ENCODE measurements around the gene KLHDC10. TPM values are rescaled to one million over a fixed set of nuclear protein-coding genes. Genes with fewer than 3 reads are reported as not detected.
A peak's percentile ranks its signal among the peaks of the same experiment; 100 is the strongest.
"Not testable (repeated sequence)": the region's sequence is repeated elsewhere in the genome, so short reads cannot be mapped to it uniquely, and the experiment has no call there.

The KLHDC10 gene
- total and polyA plus RNA-seq, 2 donors, result 16.5 to 51.7 TPM

DNA sequence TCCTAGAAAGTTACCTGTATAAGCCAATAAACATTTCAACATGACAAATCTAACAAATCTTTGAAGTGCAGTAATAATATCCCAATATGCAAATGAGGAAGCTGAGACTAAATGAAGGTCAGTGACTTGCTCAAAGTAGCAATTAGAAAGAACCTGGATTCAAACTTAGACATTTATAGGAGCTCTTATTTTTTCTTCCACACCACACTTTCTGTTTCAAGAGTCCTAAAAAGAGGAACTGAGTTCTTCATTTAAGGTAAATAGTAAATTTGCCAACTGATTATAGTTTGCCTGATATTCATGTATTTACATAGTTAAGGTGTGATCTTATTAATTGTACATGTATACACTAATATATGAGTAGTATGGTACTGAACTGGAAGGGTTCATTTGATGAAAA is 44.0 kb downstream of the KLHDC10 start:
- H3K36me3 ChIP-seq (ENCODE audit: insufficient read depth), result no peaks in the 10 kb centered on the region
- no peak for DNase-seq (ENCODE audit: extremely low spot score)
- H3K27ac ChIP-seq (ENCODE audit: low read depth), result no peak overlapping the region
- H3K4me1 ChIP-seq (ENCODE audit: insufficient read depth), result no peaks in the 10 kb centered on the region
- H3K4me3 ChIP-seq (ENCODE audit: low read depth, low read length), result no peak overlapping the region

DNA sequence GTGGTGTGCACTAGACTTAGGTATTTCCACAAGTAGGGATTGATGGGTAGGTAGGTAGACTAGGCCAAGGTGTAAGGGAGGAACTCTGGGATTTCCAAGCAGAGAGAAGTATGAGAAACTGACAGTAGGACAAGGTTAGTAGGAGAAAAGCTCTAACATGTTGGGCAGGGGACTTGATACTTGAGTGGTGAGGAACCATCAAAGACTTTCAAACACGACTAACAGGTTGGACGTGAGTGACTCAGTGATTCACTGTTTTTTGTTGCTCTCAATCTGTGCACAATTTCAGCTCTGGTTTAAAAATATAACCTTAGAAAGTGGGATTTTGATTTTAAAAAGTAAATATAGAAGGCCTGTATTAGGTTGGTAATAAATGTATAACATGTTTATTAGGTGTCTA is 44.4 kb downstream of the KLHDC10 start:
- Histone ChIP-seq H3K4me3 (ENCODE audit: low read depth, low read length) (no peak overlapping the region), H3K4me1 (ENCODE audit: insufficient read depth) (no peaks in the 10 kb centered on the region), H3K27ac (ENCODE audit: low read depth) (no peak overlapping the region), H3K36me3 (ENCODE audit: insufficient read depth) (no peaks in the 10 kb centered on the region)
- 87% methylated on average over 2 of the region's 2 CpGs for WGBS
- no peak for DNase-seq (ENCODE audit: extremely low spot score)

- Histone ChIP-seq H3K36me3 (ENCODE audit: insufficient read depth) (peaks cover 3% of the 10 kb centered on the region), H3K4me1 (ENCODE audit: insufficient read depth) (no peaks in the 10 kb centered on the region), H3K27ac (ENCODE audit: low read depth) (no peak overlapping the region), H3K4me3 (ENCODE audit: low read depth, low read length) (no peak overlapping the region)
- 93% methylated on average over 5 of the region's 5 CpGs for whole genome bisulfite sequencing
- DNase-seq (ENCODE audit: extremely low spot score), result no peak
Observed at GRCh38 chr7:130118294-130118693, 48.0 kb downstream of the KLHDC10 start.

- 98% methylated on average over 4 of the region's 4 CpGs for WGBS
- no peak overlapping the region for H3K4me3 ChIP-seq (ENCODE audit: low read depth, low read length)
- H3K36me3 ChIP-seq (ENCODE audit: insufficient read depth), result peaks cover 3% of the 10 kb centered on the region
Observed at GRCh38 chr7:130118801-130119200, 48.5 kb downstream of the KLHDC10 start.

DNA sequence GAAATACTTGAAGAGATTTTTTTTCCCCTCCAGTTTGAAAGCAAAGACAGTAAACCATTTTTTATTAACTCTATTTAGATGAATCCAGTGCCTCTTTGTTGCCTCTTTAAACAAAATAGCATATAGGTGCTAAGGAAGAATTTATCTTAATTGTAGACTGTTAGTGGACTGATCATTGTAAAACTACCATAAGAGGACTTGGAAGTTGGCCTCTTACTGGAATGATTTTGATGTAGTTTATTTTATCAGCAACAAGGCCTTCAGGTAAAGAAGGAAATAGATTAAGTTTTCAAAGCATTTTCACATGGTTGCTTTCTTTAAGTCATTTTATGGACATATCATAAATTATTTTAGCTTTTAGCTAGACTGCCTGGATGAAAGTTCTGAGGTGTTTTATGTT is 53.2 kb downstream of the KLHDC10 start:
- DNase-seq (ENCODE audit: extremely low spot score), result no peak
- Histone ChIP-seq H3K4me3 (ENCODE audit: low read depth, low read length) (no peak overlapping the region), H3K27ac (ENCODE audit: low read depth) (no peak overlapping the region), H3K36me3 (ENCODE audit: insufficient read depth) (peaks cover 6% of the 10 kb centered on the region), H3K4me1 (ENCODE audit: insufficient read depth) (no peaks in the 10 kb centered on the region)

More at GRCh38 chr7:130118801-130119200, 48.5 kb downstream of the KLHDC10 start:
- Histone ChIP-seq H3K4me1 (ENCODE audit: insufficient read depth) (no peaks in the 10 kb centered on the region), H3K27ac (ENCODE audit: low read depth) (no peak overlapping the region)
- DNase-seq (ENCODE audit: extremely low spot score), result no peak

DNA sequence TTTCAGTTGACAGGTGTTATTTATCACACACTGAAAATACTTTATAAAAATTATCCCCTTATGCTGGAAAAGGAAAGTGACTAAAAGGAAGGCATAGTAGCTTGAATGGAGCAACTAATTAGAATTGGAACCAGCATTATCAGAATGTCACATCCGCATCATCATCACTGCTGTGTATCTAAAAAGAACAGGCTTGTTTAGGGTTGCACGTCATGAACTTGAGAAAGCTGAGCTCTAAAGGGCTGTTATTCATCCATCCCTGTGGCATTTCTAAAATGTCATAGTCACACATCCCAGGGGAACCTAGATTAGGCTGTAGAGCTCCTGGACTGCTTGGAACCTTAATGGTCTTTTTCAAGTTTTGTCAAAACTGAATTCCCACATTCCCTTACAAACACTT is 54.4 kb downstream of the KLHDC10 start:
- WGBS, result 95% methylated on average over 2 of the region's 2 CpGs
- Histone ChIP-seq H3K4me1 (ENCODE audit: insufficient read depth) (no peaks in the 10 kb centered on the region), H3K27ac (ENCODE audit: low read depth) (no peak overlapping the region), H3K4me3 (ENCODE audit: low read depth, low read length) (no peak overlapping the region), H3K36me3 (ENCODE audit: insufficient read depth) (peaks cover 6% of the 10 kb centered on the region)
- no peak for DNase-seq (ENCODE audit: extremely low spot score)

DNA sequence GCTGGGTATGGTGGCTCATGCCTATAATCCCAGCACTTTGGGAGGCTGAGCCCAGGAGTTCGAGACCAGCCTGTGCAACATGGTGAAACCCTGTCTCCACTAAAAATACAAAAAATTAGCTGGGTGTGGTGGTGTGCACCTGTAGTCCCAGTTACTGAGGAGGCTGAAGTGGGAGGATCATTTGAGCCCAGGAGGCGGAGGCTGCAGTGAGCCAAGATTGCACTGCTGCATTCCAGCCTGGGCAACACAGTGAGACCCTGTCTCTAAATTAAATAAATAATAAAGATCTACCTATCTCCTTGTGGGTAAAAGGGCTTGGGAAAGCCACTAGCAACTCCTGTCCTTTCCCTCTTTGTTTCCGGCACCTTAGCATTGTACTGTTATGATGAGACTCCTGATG is 56.5 kb downstream of the KLHDC10 start:
- not testable (repeated sequence) for H3K27ac ChIP-seq (ENCODE audit: low read depth); H3K4me1 ChIP-seq (ENCODE audit: insufficient read depth); H3K36me3 ChIP-seq (ENCODE audit: insufficient read depth); DNase-seq (ENCODE audit: extremely low spot score); H3K4me3 ChIP-seq (ENCODE audit: low read depth, low read length)
- WGBS, result 98% methylated on average over 3 of the region's 3 CpGs

DNA sequence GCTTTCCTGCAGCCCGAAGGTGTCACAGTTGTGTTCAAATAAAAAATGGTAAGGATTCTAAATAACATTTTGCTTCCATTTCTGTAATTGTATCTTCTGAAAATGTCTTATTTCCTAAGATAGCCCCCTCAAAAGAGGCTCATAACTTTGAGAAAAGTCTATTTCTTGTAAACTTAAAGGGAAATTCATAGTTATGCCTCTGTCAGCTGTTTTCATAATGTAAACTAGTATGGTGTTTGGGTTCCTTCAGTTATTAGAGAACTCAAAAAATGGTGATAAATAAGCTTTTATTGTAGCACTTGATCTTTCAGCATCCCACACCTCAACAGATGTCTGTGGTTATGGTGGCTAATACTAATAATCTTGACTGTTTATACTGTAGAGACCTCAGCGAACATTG is 57.1 kb downstream of the KLHDC10 start:
- 30% methylated on average over 2 of the region's 2 CpGs for WGBS
- Histone ChIP-seq H3K36me3 (ENCODE audit: insufficient read depth) (peaks cover 6% of the 10 kb centered on the region), H3K27ac (ENCODE audit: low read depth) (no peak overlapping the region), H3K4me3 (ENCODE audit: low read depth, low read length) (no peak overlapping the region), H3K4me1 (ENCODE audit: insufficient read depth) (no peaks in the 10 kb centered on the region)
- DNase-seq (ENCODE audit: extremely low spot score), result no peak

GRCh38 chr7:130127821-130128317 is 57.5 kb downstream of the KLHDC10 start:
- no peak overlapping the region for H3K4me3 ChIP-seq (ENCODE audit: low read depth, low read length)
- H3K4me1 ChIP-seq (ENCODE audit: insufficient read depth), result no peaks in the 10 kb centered on the region
- peak; percentile 86 for DNase-seq (ENCODE audit: extremely low spot score)
- H3K36me3 ChIP-seq (ENCODE audit: insufficient read depth), result peaks cover 3% of the 10 kb centered on the region
- no peak overlapping the region for H3K27ac ChIP-seq (ENCODE audit: low read depth)
- WGBS, result 16% methylated on average over 1 of the region's 1 CpG

DNA sequence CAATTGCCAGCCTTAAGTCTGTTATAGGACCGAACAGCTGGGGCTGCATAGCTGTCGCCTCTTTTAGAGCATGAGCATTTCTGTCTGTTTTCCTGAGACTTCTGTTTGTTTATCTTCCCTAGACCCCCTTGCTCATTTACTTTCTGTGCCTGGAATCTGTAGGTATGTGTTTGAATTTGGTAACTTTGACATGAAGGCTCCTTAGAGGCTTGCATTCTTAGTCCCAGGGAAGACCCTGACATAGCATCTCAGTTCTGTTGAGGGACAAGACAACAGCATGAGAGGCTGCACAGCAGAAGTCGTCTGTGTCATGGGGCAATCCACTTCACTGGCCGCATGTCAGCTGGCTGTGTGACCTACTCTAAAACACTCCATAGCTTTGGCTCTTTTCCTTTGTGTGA is 58.7 kb downstream of the KLHDC10 start:
- Histone ChIP-seq H3K36me3 (ENCODE audit: insufficient read depth) (peaks cover 3% of the 10 kb centered on the region), H3K4me1 (ENCODE audit: insufficient read depth) (no peaks in the 10 kb centered on the region), H3K4me3 (ENCODE audit: low read depth, low read length) (no peak overlapping the region), H3K27ac (ENCODE audit: low read depth) (no peak overlapping the region)
- DNase-seq (ENCODE audit: extremely low spot score), result no peak
- 88% methylated on average over 4 of the region's 4 CpGs for WGBS

GRCh38 chr7:130131191-130131834 is 61.0 kb downstream of the KLHDC10 start:
- no peaks in the 10 kb centered on the region for H3K36me3 ChIP-seq (ENCODE audit: insufficient read depth)
- no peak overlapping the region for H3K27ac ChIP-seq (ENCODE audit: low read depth)
- no peak for DNase-seq (ENCODE audit: extremely low spot score)
- H3K4me3 ChIP-seq (ENCODE audit: low read depth, low read length), result no peak overlapping the region
- no peaks in the 10 kb centered on the region for H3K4me1 ChIP-seq (ENCODE audit: insufficient read depth)
- WGBS, result 96% methylated on average over 6 of the region's 6 CpGs

DNA sequence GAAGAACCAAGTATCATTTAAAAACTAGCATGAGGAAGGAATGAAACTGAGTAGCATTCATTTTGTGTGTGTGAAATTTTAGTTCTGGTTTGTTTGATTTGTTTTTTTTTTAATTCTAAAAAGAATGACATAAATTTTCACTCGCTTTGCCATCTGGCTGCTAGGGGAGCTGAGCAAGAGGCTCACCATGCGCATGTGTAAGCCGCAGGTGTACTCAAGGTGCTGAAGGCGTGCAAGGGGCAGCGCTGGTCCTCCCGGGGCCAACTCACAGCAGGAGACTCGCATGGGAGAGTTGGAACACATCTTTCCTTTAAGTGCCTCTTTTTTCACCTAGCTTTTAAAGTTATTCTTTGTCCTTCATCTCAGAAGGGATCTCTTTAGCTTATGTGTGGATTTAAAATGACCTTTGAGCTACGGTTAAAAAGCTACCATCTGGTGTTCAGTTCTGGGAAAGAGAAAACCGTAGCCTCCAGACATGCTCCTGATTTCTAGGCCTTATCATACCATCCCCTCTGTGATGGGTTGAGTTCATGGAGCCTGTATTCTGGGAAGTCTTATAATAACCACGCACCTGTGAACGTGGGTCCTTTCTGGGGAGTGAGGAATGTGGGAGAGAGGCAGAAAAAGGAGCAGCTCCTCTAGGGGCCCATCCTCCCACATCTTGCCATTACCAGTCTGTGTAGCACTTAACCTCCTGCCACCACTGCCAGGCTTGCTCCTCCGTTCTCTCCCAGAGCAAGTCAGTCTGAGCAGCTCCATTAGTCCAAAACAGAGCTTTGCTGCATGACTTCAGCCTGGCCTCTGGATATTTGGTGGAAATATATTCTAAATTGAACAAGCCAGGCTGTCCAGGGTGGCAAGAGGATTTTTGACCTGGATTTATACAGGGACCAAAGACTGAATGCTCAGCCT is 61.9 kb downstream of the KLHDC10 start:
- Histone ChIP-seq H3K4me1 (ENCODE audit: insufficient read depth) (no peaks in the 10 kb centered on the region), H3K27ac (ENCODE audit: low read depth) (no peak overlapping the region), H3K36me3 (ENCODE audit: insufficient read depth) (no peaks in the 10 kb centered on the region), H3K4me3 (ENCODE audit: low read depth, low read length) (no peak overlapping the region)
- no peak for DNase-seq (ENCODE audit: extremely low spot score)
- 94% methylated on average over 12 of the region's 12 CpGs for WGBS

GRCh38 chr7:130133029-130133782 is 62.9 kb downstream of the KLHDC10 start:
- no peak for DNase-seq (ENCODE audit: extremely low spot score)
- 91% methylated on average over 7 of the region's 7 CpGs for WGBS
- H3K36me3 ChIP-seq (ENCODE audit: insufficient read depth), result no peaks in the 10 kb centered on the region
- no peak overlapping the region for H3K27ac ChIP-seq (ENCODE audit: low read depth)
- H3K4me1 ChIP-seq (ENCODE audit: insufficient read depth), result no peaks in the 10 kb centered on the region
- no peak overlapping the region for H3K4me3 ChIP-seq (ENCODE audit: low read depth, low read length)
